Activated CD4-positive, CD25-positive, alpha-beta regulatory T cell (primary cell): ENCODE results near the gene DAZL.
A peak's percentile ranks its signal among the peaks of the same experiment; 100 is the strongest.
"Not testable (repeated sequence)": the region's sequence is repeated elsewhere in the genome, so short reads cannot be mapped to it uniquely, and the experiment has no call there.

ENCODE experiments used
- DNase-seq, 4 experiments: peaks; one replicate each; lab custom pipeline; 2025; lab: John Stamatoyannopoulos, UW

The DAZL gene

GRCh38 chr3:16604887-16605602, at the start of gene DAZL:
Gene DAZL, minus strand, starts transcription at chr3:16605423. Its CDS starts 218 bp downstream, at chr3:16605205.
- no peak for DNase-seq

GRCh38 chr3:16654976-16655375, 49.8 kb upstream of the DAZL start:
- no peak for DNase-seq

- no peak for DNase-seq
These were observed 48.5 kb upstream of the DAZL start for GRCh38 chr3:16653712-16654111.

- no peak for DNase-seq
These were observed 42.4 kb upstream of the DAZL start for GRCh38 chr3:16647668-16648067.

GRCh38 chr3:16639806-16640205, 34.6 kb upstream of the DAZL start:
- DNase-seq = no peak

GRCh38 chr3:16633948-16634347, 28.7 kb upstream of the DAZL start:
- DNase-seq = no peak

GRCh38 chr3:16632395-16632794, 27.2 kb upstream of the DAZL start:
- no peak for DNase-seq

- DNase-seq = no peak
These were observed 13.5 kb upstream of the DAZL start for GRCh38 chr3:16618721-16619120.

- DNase-seq = not testable (repeated sequence)
These were observed 11.9 kb upstream of the DAZL start for GRCh38 chr3:16617155-16617554.

- DNase-seq = no peak
These were observed 10.9 kb upstream of the DAZL start for GRCh38 chr3:16616083-16616482.

GRCh38 chr3:16614033-16615031, 9.1 kb upstream of the DAZL start:
- DNase-seq = no peak

GRCh38 chr3:16609927-16610580, 4.8 kb upstream of the DAZL start:
- no peak for DNase-seq

- no peak for DNase-seq
These were observed 3.6 kb upstream of the DAZL start for GRCh38 chr3:16608816-16609215.

- DNase-seq = no peak
These were observed 2.5 kb upstream of the DAZL start for GRCh38 chr3:16607718-16608117.

- DNase-seq = no peak
These were observed 1.2 kb upstream of the DAZL start for GRCh38 chr3:16606398-16606797.

- no peak for DNase-seq
These were observed 743 bp upstream of the DAZL start for GRCh38 chr3:16605966-16606365.

- DNase-seq = no peak
These were observed 790 bp downstream of the DAZL start for GRCh38 chr3:16604433-16604832.

GRCh38 chr3:16601537-16602005, 3.7 kb downstream of the DAZL start:
- no peak for DNase-seq

- DNase-seq = peak; percentile 58 to 70 (median 64)
These were observed 4.3 kb downstream of the DAZL start for GRCh38 chr3:16600780-16601536.

- DNase-seq = no peak
These were observed 5.5 kb downstream of the DAZL start for GRCh38 chr3:16599694-16600093.

GRCh38 chr3:16596352-16597032, 8.7 kb downstream of the DAZL start:
- DNase-seq = no peak
